Psoas muscle (tissue), 8 donors: ENCODE measurements around the gene HMOX1. TPM values are rescaled to one million over a fixed set of nuclear protein-coding genes. Genes with fewer than 3 reads are reported as not detected.

Experiments
- ATAC-seq, 4 donors: fragments of 200-7000 bp; cut with Tn5 transposase; one replicate each; pipeline ENCODE4 v1.9.1; 2020; ENCODE audit warnings: moderate library complexity in 3 of 4, mild to moderate bottlenecking in 2 of 4
- DNase-seq, 2 donors: peaks; one replicate each; pipeline ENCODE4 v3.0.0-alpha.2; 2020
- H3K27ac ChIP-seq: fragments of 200-600 bp; one replicate; pipeline ENCODE4 v1.8.0; 2022
- H3K27me3 ChIP-seq, 3 donors: fragments of 200-600 bp in 1 of 3; one replicate each; pipeline versions ENCODE4 v1.6.1 to v1.8.0; 2013 to 2022; ENCODE audit warnings: low read length in 2 of 3, mild to moderate bottlenecking in 2 of 3, moderate library complexity in 1 of 3; ENCODE audit not compliant: insufficient read depth in 3 of 3
- H3K36me3 ChIP-seq, 2 donors: fragments of 200-600 bp in 1 of 2; one replicate each; pipeline versions ENCODE4 v1.6.1 to v1.8.0; 2013 to 2022; ENCODE audit warnings: low read depth in 1 of 2, mild to moderate bottlenecking in 1 of 2, moderate library complexity in 1 of 2; ENCODE audit not compliant: insufficient read depth in 1 of 2
- H3K4me1 ChIP-seq: fragments of 200-600 bp; one replicate; pipeline ENCODE4 v1.8.0; 2022
- H3K4me3 ChIP-seq: fragments of 200-600 bp; one replicate; pipeline ENCODE4 v1.8.0; 2022; ENCODE audit warnings: mild to moderate bottlenecking
- H3K9me3 ChIP-seq: fragments of 200-600 bp; one replicate; pipeline ENCODE4 v1.8.0; 2022
- CTCF ChIP-seq: fragments of 200-600 bp; IDR thresholded peaks from one replicate; pipeline ENCODE4 v1.8.0; 2022; ENCODE audit warnings: antibody characterized with exemption
- WGBS, 3 donors: extraction: QIAGEN DNeasy Blood & Tissue Kit; methylation state at CpG; one replicate each; pipeline versions ENCODE4 v1.1.6 to v1.1.7; 2013; 5-methylcytosine and 5-hydroxymethylcytosine counted together
- intact Hi-C, 2 donors: fragments of 100-400 bp; cut with DNase I; formaldehyde crosslinking; loops; one replicate each; pipeline versions ENCODE4 v1.11.0 to v1.14.2; 2022
- polyA plus RNA-seq, 3 donors: library from polyadenylated mRNA; stranded (reverse); fragments of 200-250 nt; gene quantifications; one replicate each; pipeline ENCODE4 v1.2.3, GENCODE V29; 2013
- total RNA-seq, 4 donors: library from RNA; stranded (reverse); fragmentation: NEBNext Ultra II Directional in 2 of 4; extraction: Animal tissue kit (Norgen Biotek cat#: 25700) in 2 of 4; gene quantifications; one replicate each; pipeline versions ENCODE4 v1.2.1 to v1.2.4, GENCODE V29; 2021 to 2023
- donor health status: healthy with polysubstance abuse.
- donor health status: DM: no; HTN: no; CAD: no; lungs with moderate emphysema.
- donor health status: Bipolar disorder and iron deficiency.
- donor health status: healthy.
- donor health status: DM: yes; HTN: yes; CAD: no.
- donor health status: DM: no; HTN: no; CAD: no.
- donor health status: DM: no; HTN: no; CAD: no.
- donor health status: DM: yes; HTN: yes; CAD: no.

HMOX1 gene
- total and polyA plus RNA-seq, 7 donors: 20.5 to 249 (median 75.0) TPM

GRCh38 chr22:35383679-35384071 lies 2.8 kb downstream of the HMOX1 start:
- peaks cover 0 to 60% of the 10 kb centered on the region in 2 donors for H3K36me3 ChIP-seq
- no peak for DNase-seq
- WGBS, 3 donors: 84 to 93% (median 84%) methylated on average over 3 of the region's 3 CpGs
- intact Hi-C loops: no loop called here
- no peak for ATAC-seq
- H3K4me1 ChIP-seq: peaks cover 37% of the 10 kb centered on the region
- H3K4me3 ChIP-seq: peak overlapping the region; percentile 84
- H3K27ac ChIP-seq: no peak overlapping the region
- TF ChIP-seq CTCF: no peak
- H3K9me3 ChIP-seq: no peaks in the 10 kb centered on the region
- H3K27me3 ChIP-seq: no peaks in the 10 kb centered on the region

- no peaks in the 10 kb centered on the region for H3K27me3 ChIP-seq
- H3K9me3 ChIP-seq: no peaks in the 10 kb centered on the region
- H3K36me3 ChIP-seq: peaks cover 0 to 67% of the 10 kb centered on the region in 2 donors
- peak in 1 of 4 donors; percentile 40 for ATAC-seq
- 55 to 71% (median 57%) methylated on average over 4 of the region's 4 CpGs for WGBS, 3 donors
- H3K4me3 ChIP-seq: peak overlapping the region; percentile 84
- intact Hi-C loops: no loop called here
- H3K4me1 ChIP-seq: peaks cover 37% of the 10 kb centered on the region
- TF ChIP-seq CTCF: no peak
- no peak for DNase-seq
- H3K27ac ChIP-seq: peak overlapping the region; percentile 50
Observed at GRCh38 chr22:35384527-35384926, 3.6 kb downstream of the HMOX1 start.

GRCh38 chr22:35384975-35385588 lies 4.2 kb downstream of the HMOX1 start:
- intact Hi-C loops: no loop called here
- Histone ChIP-seq H3K27ac (no peak overlapping the region), H3K36me3 (peaks cover 0 to 72% of the 10 kb centered on the region in 2 donors), H3K27me3 (no peaks in the 10 kb centered on the region), H3K9me3 (no peaks in the 10 kb centered on the region), H3K4me3 (peak overlapping the region; percentile 84), H3K4me1 (peaks cover 35% of the 10 kb centered on the region)
- no peak for DNase-seq
- ATAC-seq: no peak
- TF ChIP-seq CTCF: no peak
- 73 to 88% (median 87%) methylated on average over 6 of the region's 6 CpGs for WGBS, 3 donors

GRCh38 chr22:35386670-35387288 lies 5.9 kb downstream of the HMOX1 start:
- intact Hi-C loops: no loop called here

More at GRCh38 chr22:35386670-35387288, 5.9 kb downstream of the HMOX1 start:
- Histone ChIP-seq H3K27ac (no peak overlapping the region), H3K36me3 (peaks cover 0 to 89% of the 10 kb centered on the region in 2 donors), H3K4me3 (no peak overlapping the region), H3K4me1 (peaks cover 30% of the 10 kb centered on the region), H3K27me3 (no peaks in the 10 kb centered on the region), H3K9me3 (no peaks in the 10 kb centered on the region)
- no peak for TF ChIP-seq CTCF
- ATAC-seq: no peak
- WGBS, 3 donors: 93 to 97% (median 95%) methylated on average over 15 to 19 of the region's 19 CpGs
- no peak for DNase-seq
